Keratinocyte (primary cell): ENCODE results near the gene B9D1.

Source experiments
- EZH2 ChIP-seq: IDR thresholded peaks from one replicate; pipeline ENCODE4 v1.6.1; 2012; ENCODE audit warnings: inconsistent platforms, mild to moderate bottlenecking, low read length, moderate library complexity
- TF ChIP-seq, protein P1 (sequence below), 3 experiments: IDR thresholded peaks in 1 of 3; conservative IDR thresholded peaks in 1 of 3; optimal IDR thresholded peaks in 1 of 3; 2 replicates in 2 of 3; 3 replicates in 1 of 3; pipeline versions ENCODE3 to v1.5.1; 2011; ENCODE audit warnings: low read length in 3 of 3, mild to moderate bottlenecking in 3 of 3, moderate library complexity in 2 of 3, control low read depth in 1 of 3, inconsistent platforms in 1 of 3; ENCODE audit not compliant: insufficient read depth in 2 of 3; ENCODE audit errors: extremely low read depth in 1 of 3

DNA sequence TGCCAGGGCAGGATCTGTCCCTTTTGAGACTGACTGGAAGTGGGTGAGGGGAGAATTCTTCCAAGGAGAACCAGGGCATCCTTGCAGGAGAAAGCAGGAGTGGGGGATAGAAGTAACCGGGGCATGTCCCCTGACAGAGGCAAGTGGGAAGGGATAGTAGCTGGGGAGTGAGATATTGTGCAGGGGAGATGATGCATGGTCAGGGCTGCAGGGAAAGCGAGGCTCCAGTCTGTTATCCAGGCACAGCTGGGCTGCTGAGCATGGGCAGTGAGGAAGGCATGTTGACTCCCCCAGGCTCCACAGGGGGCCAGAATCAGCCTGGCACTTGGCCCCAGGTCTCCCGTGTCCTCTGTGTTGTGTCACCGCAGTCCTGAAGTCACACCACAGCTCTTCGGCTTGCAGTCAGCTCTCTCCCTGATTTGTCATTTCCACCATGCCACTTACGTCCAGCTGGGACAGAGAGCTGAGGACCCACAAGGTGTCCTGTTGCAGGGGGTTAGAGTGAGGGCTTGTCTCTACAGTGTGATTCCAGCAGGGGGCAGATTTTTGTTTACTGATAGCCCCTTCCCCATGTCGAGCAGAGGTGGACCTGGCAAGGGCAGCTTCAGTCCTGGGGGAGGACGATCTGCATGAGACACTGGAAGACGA, 40.9 kb downstream of the B9D1 start:
- TF ChIP-seq, protein P1, sequence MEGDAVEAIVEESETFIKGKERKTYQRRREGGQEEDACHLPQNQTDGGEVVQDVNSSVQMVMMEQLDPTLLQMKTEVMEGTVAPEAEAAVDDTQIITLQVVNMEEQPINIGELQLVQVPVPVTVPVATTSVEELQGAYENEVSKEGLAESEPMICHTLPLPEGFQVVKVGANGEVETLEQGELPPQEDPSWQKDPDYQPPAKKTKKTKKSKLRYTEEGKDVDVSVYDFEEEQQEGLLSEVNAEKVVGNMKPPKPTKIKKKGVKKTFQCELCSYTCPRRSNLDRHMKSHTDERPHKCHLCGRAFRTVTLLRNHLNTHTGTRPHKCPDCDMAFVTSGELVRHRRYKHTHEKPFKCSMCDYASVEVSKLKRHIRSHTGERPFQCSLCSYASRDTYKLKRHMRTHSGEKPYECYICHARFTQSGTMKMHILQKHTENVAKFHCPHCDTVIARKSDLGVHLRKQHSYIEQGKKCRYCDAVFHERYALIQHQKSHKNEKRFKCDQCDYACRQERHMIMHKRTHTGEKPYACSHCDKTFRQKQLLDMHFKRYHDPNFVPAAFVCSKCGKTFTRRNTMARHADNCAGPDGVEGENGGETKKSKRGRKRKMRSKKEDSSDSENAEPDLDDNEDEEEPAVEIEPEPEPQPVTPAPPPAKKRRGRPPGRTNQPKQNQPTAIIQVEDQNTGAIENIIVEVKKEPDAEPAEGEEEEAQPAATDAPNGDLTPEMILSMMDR (optimal IDR thresholded peaks at IDR 0.05 in 1 of 3, IDR thresholded peaks at IDR 0.05 in 1 of 3, conservative IDR thresholded peaks at IDR 0.05 in 1 of 3; ENCODE audit: extremely low read depth in 1 of 3, insufficient read depth in 2 of 3, low read length in 3 of 3) = peak in 2 of 3 experiments; percentile 19 to 23
- TF ChIP-seq EZH2 = no peak
